ENCODE results near the gene RBM19.
A peak's percentile ranks its signal among the peaks of the same experiment; 100 is the strongest.

The RBM19 gene

DNA sequence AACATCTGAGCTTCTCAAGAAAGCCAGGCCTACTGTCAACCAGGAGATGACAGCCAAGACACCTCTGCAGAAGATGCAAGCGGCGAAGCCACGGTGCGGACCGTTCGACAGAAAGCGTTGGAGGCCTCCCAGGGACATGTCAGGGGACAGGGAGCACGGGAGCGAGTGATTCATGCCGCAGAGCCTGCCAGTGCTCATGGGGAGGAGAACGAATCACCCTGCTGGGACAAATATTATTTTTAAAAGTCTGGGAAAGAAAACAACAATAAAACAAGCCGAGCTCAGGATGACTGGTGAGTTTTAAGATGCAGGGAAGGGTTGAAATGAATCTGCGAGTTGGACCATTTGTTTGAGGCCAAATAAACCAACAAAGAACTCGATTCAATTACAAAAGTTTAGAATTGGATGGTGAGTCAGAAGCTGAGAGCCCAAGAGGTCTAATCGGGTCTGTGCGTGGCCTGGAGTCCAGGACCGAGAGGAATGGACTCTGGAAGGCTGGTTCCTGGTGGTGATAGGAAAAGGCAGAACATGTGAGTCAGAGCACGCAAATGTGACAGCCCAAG, 91.0 kb downstream of the RBM19 start:
- no peak for DNase-seq

- no peak for DNase-seq
Observed at GRCh38 chr12:113874326-113874725, 91.8 kb downstream of the RBM19 start.

DNA sequence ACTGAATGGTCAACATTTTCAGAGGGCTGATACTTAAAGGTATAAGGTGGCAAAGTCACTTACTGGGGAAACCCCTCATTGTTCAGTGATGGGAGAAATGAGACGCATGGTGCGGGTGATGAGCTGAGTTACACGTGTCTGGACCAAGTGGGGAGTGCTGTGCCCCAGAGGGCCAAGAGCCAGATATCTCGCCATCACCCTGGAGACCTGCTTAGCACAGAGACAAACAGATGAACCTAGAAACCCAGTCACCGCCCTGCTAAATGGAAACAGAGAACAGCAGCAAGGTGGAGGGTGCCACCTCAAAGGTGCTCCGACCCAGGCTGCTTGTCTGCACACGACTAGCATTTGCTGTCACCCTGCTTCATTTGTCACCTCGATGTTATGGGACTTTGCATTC, 92.4 kb downstream of the RBM19 start:
- DNase-seq, result no peak

GRCh38 chr12:113870890-113871289, 95.2 kb downstream of the RBM19 start:
- no peak for DNase-seq

GRCh38 chr12:113870035-113870434, 96.1 kb downstream of the RBM19 start:
- DNase-seq, result peak in 1 of 2 experiments; percentile 13

GRCh38 chr12:113868365-113868764, 97.8 kb downstream of the RBM19 start:
- no peak for DNase-seq

DNA sequence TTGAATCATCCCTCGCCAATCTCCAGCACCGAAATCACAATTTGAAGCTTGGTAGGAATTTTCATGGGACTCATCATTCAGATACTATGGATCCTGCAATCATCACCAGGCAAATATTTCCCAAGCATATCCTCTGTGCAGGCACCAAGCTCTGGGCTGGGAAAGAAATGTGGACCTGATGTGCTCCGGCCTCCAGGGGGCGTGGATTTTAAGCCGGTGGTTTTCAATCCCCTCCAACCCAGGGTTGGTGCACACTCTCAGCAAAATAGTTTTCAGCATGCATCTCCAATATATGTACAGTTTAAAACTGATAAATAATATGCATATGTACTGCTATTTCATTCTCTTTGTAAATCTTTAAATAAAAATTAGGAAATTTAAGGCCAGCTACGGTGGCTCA, 98.9 kb downstream of the RBM19 start:
- peak; percentile 25 to 59 for DNase-seq

- DNase-seq, result no peak
Observed at GRCh38 chr12:113866496-113866895, 99.6 kb downstream of the RBM19 start.

DNA sequence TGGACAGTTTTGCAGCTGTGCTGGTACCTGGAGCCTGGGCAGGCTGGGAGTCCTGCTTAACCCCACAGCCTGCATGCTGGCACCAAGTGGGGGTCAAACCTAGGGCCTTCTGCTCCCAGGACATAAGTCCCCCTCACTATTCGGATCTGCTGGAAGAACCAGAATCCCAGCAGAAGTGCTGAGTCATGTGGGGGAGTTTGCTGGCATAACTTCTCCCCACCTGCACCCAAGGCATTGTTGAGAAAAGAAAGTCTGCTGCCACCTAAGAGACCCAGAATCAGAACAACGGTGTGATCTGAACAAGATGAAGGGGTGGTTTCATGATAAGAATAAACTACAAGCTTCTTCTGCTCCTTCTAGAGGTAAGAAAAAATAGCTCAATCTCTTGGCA, 102.7 kb downstream of the RBM19 start:
- DNase-seq, result no peak

DNA sequence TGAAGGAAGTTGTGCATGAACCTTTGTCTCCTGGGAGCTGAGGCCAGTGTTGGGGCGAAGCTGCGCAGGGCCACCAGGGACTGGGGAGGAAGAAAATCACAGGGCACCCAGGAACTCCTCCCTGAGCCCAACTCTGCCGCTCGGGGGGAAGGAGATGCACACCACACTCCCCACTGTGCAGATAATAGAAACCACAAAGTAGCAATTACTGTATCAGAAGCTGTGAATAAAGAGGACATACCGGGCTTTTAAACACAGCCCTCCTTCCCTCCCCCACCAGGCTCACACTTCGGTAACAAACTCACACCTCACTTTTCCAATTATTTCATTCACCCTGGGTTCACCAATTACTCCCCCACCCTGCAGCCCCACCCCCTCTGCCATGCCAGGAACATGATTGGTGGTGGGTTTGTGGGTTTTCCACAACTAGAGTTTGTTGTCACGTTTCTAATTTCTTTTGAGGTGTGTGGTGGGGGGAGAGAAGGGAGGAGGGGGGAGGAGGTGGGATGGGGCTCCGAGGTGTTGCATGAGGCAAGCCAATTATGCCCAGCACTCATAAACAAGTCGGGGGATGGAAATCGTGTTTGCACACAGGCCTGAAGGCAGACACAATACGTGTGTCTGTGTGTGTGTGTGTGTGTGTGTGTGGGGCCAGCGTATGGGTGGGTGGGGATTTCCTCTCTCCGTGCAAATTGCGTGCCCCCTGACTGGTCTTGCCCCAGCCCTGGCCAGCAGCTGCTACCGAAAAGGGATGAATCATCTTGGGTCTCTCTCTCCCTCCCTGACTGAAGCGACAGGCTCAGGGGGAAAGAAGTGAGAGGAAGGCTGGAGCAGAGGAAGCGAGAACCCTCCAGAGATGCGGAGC, 103.3 kb downstream of the RBM19 start:
- DNase-seq, result peak; percentile 77 to 78

DNA sequence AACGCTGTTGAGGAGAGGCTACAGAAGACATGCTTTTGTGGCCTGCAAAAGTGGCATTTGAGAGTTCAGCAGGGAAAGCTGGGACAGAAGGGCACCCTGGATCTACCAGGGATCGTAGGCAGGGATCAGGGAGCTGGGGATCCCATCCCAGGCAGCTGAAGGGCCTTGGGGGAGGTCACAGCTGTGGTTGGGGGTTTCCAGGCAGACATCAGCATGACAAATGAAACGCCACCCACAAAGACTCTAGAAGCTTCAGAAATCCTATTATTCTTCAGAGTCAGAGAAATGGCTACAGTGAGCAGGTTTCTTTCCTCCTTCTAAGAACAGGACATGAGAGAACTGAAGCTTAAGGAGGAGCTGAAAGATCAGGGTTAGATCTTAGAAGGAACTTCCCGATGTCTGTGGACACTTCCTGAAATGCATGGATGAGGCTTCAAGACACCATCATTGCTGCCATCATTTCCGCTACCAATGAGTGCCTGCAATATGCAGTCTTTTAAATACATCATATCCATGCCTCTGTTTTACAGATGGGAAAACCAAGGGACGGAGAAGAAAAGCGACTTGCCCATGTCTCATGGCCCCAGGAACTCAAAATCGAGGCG, 104.3 kb downstream of the RBM19 start:
- DNase-seq, result no peak

DNA sequence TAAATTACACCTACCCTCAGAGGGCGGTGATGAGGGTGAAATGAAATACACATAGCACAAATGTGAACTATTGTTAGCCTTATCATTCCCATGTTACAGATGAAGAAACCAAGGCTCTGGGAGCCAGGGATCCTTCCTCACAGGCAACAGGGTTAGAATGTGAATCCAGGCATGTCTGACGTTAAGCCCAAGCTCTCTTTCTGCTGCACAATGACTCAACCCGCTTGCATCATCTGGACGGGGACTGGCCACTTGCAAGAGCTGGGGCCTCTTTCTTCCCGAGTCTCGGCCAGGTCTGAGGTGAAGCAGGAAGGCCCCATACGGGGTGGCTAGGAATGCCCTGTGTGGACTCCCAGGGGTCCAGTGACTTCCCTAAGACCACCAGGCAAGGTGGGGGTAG, 105.2 kb downstream of the RBM19 start:
- DNase-seq, result peak in 1 of 2 experiments; percentile 36

DNA sequence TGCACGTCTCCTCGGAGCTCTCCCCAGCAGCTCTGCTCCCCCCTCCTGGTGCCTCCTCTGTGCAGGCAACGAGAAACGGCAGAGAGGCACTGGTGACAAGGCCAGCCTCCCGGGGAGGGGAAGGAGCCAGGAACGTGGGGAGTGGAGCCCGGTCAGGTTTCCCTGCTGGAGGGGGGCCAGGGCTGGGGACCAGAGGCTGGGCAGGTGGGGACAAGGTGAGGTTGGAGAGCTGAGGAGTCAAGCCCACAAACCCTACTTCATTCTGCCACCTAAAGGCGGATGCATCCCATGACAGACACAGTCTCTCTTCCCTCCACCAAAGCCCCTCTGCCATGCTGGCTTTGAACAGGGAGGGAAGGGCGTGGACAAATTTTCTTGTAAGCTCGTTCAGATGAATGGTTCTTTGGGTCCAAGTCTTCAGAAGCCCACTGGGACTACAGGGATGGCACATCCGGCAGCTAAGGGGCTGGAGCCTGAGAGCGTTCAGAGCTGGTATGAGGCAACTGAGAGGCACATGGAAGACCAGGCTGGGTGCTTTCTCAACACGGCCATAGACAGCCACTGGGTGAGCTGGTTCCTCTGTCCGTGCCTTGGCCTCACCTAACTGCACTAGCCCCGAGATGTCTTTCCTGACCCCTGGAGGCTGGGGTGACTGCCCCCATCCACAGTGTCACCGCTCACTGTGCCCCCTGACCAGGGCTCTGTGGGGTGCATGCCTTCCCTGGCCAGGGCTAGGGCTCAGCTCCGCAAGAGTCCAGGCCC, 105.9 kb downstream of the RBM19 start:
- DNase-seq, result peak; percentile 51 to 58

DNA sequence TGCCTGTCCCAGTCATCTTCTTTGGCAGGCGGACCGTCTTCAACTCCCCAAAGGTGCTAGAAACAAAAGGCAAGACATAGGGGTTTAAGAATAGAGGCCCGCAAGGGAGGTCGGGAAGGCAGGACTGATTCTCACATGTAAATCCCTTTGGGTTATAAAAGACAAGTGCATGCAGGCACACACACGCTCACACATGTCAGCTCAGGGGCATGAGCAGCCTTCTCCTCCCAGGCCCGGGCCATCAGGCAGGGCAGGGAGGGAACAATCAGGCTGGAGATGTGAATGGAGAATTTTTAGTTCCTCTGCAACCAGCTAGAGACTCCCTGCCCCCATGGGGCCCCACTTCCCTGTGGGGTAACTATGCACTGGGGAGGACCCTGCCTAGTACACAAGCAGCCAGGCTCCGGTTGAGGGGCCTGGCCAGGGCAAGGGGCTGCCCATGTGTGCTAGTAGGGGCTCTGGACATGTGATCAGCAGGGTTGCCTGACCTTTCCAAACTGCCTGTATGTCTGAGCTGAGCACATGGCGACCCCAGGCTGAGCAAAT, 107.2 kb downstream of the RBM19 start:
- DNase-seq, result no peak

DNA sequence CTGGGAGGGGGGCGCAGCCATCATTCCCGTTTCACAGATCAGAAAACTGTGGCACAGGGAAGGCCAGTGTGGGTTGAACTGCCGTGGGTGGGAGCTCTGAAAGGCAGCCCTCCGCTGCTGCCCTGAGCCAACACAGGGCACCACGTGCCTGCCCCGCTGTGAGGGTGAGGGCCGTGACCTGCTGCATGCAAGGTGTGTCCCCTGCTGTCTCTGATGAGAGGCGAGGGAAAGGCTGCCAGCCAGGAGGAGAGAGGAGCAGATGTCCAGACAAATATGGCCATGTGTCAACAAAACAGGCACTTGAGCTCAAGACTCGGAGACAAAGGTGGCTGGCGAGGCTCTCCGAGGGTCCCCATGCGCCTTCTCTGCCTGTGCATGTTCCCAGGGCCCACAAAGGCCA, 108.8 kb downstream of the RBM19 start:
- peak; percentile 51 to 71 for DNase-seq

DNA sequence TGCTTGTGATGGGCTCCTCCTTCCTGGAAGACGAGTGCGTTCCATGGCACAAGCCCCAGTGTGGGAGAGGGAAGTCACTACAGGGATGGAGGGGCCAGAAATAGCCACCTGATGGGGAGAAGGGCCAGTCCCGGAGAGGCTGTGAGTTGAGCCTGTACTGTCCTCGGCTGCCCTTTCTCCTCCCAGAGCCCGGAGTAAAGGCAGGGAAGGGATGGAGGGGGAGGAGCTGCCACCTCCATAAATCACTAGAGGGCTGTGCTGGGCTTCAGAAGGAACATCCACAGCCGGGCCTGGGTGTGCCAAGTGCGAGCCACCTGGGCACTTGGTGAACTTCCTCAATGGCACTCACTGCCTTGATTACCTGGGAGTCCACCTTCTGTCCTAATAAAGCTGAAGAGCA, 110.1 kb downstream of the RBM19 start:
- DNase-seq, result no peak

DNA sequence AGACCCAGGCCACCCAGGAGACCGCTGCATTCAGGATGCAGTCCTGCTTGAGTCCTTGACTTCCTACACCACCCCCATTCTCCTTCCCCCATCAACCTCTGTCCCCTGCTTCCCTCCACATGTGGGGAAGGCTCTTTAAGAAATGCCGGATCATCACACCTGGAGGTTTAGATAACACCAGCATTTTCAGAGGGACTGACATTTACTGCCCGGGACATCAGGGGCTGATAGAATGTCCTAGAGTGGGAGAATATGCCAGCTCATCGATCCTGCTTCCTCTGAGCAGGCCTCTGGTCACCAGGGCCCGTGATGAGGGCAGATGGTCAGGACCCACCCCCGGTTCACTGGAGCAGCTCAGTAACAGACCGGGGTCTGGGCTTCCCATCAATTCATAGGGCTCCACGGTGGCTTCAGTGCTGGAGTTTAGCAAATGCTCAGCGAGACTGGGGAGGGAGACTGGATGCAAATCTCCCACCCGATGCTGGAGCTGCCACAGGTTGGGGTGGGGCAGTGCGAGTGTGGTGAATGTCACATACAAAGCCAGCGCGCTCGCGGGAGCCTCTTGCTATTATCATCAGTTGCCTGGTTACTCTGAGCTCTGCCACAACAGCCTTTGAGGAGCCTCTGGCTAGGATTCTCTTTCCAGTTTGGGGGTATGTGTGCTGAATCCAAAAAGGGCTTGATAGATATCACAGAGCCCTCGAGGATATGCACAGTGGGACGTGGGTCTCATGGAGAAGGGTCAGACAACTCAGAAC, 111.6 kb downstream of the RBM19 start:
- DNase-seq, result no peak

DNA sequence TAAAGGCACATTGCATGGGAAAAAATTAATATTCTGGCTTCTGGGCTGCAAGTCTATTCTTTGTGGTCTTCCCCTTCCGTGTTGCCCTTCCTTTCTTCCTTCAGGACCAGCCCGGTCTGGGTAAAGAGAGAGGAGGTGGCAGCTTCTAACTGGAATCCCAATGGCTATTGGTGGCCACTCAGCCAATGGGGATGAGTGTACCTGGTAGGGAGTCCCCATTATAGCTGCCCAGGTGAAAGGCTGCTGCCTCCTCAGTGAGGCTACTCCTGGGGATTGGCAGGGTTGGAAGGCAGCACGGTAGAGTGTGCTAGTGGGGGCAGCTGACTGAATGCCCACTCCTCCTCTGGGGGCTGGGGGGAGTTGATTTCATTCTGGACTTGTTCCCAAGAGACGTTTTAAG, 112.6 kb downstream of the RBM19 start:
- DNase-seq, result peak in 1 of 2 experiments; percentile 16

GRCh38 chr12:113852695-113853490, 113.2 kb downstream of the RBM19 start:
- DNase-seq, result peak; percentile 52 to 71

DNA sequence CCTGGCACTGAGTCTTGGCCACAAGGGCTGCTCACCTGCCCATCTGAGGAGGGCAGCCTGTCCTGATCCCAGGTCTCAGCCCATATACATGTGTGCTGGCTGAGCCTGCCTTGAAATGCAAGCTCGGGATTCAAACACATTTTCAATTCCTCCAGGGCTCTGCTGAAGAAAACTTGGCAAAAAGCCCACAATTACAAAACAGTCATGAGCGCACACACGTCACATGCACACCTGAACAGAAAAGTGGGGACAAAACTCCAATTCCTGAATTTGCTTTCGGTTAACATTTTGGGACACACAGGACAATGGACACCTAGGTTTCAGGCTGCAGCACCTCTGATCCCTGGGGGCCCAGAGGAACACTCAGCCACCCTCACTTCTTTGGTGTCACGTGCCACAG, 113.9 kb downstream of the RBM19 start:
- peak; percentile 24 to 51 for DNase-seq

DNA sequence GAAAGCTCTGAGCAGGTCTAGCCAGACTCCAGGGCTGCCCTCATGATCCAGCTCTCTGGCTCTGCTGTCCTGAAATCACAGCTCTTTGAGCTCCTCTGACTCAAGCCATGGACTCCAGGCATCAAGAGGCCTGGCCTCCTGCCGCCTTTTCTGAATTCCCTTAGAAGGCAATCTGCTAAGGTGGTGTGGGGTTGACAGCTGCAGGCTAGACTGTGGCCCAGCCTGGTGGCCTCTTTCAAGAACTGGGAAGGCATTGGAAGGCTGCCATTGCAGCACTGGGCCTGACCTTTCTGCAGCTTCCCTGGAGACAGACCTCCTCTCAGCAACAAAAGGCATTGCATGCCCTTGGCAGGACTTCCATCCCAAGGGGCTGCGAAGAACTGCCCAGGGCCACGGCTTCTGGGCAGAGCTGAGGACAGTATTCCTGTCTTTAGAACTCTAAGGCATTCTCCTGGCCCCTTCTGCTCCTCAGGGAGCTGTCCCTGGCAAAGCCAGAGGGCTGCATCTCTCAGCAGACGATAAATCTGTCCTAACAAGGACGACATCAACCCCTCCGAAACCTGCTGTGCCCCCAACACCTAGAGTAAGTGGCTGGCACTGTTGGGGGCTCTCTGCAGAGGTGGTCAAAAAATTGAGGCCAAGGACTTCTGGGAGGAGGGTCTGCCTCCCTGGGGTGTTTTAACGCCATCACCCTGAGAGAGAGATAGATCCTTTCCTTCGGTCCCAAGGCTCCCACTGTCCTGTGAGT, 115.6 kb downstream of the RBM19 start:
- DNase-seq, result no peak
